ENCODE results near the gene SAG.
A peak's percentile ranks its signal among the peaks of the same experiment; 100 is the strongest.

SAG gene

GRCh38 chr2:233301811-233302210, 5.8 kb upstream of the SAG start:
- no peak overlapping the region for H3K27ac Mint-ChIP-seq
- no peak overlapping the region for H3K4me3 Mint-ChIP-seq
- H3K4me1 Mint-ChIP-seq (ENCODE audit: low read depth) = peaks cover 2% of the 10 kb centered on the region
- H3K27me3 Mint-ChIP-seq (ENCODE audit: low read depth) = no peaks in the 10 kb centered on the region
- no peaks in the 10 kb centered on the region for H3K9me3 Mint-ChIP-seq
- H3K36me3 Mint-ChIP-seq (ENCODE audit: low read depth) = peaks cover 2% of the 10 kb centered on the region

- H3K27ac Mint-ChIP-seq = no peak overlapping the region
Measured at GRCh38 chr2:233303252-233303651, 4.4 kb upstream of the SAG start.

GRCh38 chr2:233311241-233311926, 3.8 kb downstream of the SAG start:
- no peaks in the 10 kb centered on the region for H3K36me3 Mint-ChIP-seq (ENCODE audit: low read depth)
- H3K4me3 Mint-ChIP-seq = no peak overlapping the region
- peaks cover 10% of the 10 kb centered on the region for H3K27me3 Mint-ChIP-seq (ENCODE audit: low read depth)
- no peaks in the 10 kb centered on the region for H3K9me3 Mint-ChIP-seq
- H3K27ac Mint-ChIP-seq = no peak overlapping the region
- peaks cover 2% of the 10 kb centered on the region for H3K4me1 Mint-ChIP-seq (ENCODE audit: low read depth)

More at GRCh38 chr2:233303252-233303651, 4.4 kb upstream of the SAG start:
- H3K4me1 Mint-ChIP-seq (ENCODE audit: low read depth) = peaks cover 2% of the 10 kb centered on the region
- H3K9me3 Mint-ChIP-seq = no peaks in the 10 kb centered on the region
- H3K27me3 Mint-ChIP-seq (ENCODE audit: low read depth) = no peaks in the 10 kb centered on the region
- H3K36me3 Mint-ChIP-seq (ENCODE audit: low read depth) = peaks cover 2% of the 10 kb centered on the region
- no peak overlapping the region for H3K4me3 Mint-ChIP-seq

GRCh38 chr2:233312874-233313273, 5.3 kb downstream of the SAG start:
- Mint-ChIP-seq H3K27me3 (ENCODE audit: low read depth) (peaks cover 10% of the 10 kb centered on the region), H3K27ac (no peak overlapping the region), H3K4me1 (ENCODE audit: low read depth) (peaks cover 2% of the 10 kb centered on the region), H3K9me3 (no peaks in the 10 kb centered on the region), H3K4me3 (no peak overlapping the region), H3K36me3 (ENCODE audit: low read depth) (no peaks in the 10 kb centered on the region)

- Mint-ChIP-seq H3K27ac (no peak overlapping the region), H3K27me3 (ENCODE audit: low read depth) (peaks cover 19% of the 10 kb centered on the region), H3K9me3 (no peaks in the 10 kb centered on the region), H3K4me3 (no peak overlapping the region), H3K4me1 (ENCODE audit: low read depth) (peaks cover 2% of the 10 kb centered on the region), H3K36me3 (ENCODE audit: low read depth) (no peaks in the 10 kb centered on the region)
Measured at GRCh38 chr2:233314180-233314925, 6.7 kb downstream of the SAG start.

GRCh38 chr2:233317196-233317943, 9.8 kb downstream of the SAG start:
- H3K27ac Mint-ChIP-seq = no peak overlapping the region
- no peaks in the 10 kb centered on the region for H3K4me1 Mint-ChIP-seq (ENCODE audit: low read depth)
- H3K9me3 Mint-ChIP-seq = no peaks in the 10 kb centered on the region
- peaks cover 19% of the 10 kb centered on the region for H3K27me3 Mint-ChIP-seq (ENCODE audit: low read depth)
- no peaks in the 10 kb centered on the region for H3K36me3 Mint-ChIP-seq (ENCODE audit: low read depth)
- no peak overlapping the region for H3K4me3 Mint-ChIP-seq

GRCh38 chr2:233319256-233319655, 11.6 kb downstream of the SAG start:
- no peak overlapping the region for H3K4me3 Mint-ChIP-seq

GRCh38 chr2:233320470-233320869, 12.9 kb downstream of the SAG start:
- Mint-ChIP-seq H3K9me3 (no peaks in the 10 kb centered on the region), H3K27me3 (ENCODE audit: low read depth) (peaks cover 19% of the 10 kb centered on the region), H3K4me1 (ENCODE audit: low read depth) (peaks cover 3% of the 10 kb centered on the region)

More at GRCh38 chr2:233319256-233319655, 11.6 kb downstream of the SAG start:
- Mint-ChIP-seq H3K9me3 (no peaks in the 10 kb centered on the region), H3K27me3 (ENCODE audit: low read depth) (peaks cover 19% of the 10 kb centered on the region), H3K36me3 (ENCODE audit: low read depth) (no peaks in the 10 kb centered on the region), H3K27ac (no peak overlapping the region), H3K4me1 (ENCODE audit: low read depth) (peaks cover 3% of the 10 kb centered on the region)

GRCh38 chr2:233321166-233321565, 13.6 kb downstream of the SAG start:
- Mint-ChIP-seq H3K4me3 (no peak overlapping the region), H3K27me3 (ENCODE audit: low read depth) (peaks cover 19% of the 10 kb centered on the region), H3K9me3 (no peaks in the 10 kb centered on the region), H3K27ac (no peak overlapping the region), H3K4me1 (ENCODE audit: low read depth) (peaks cover 3% of the 10 kb centered on the region), H3K36me3 (ENCODE audit: low read depth) (no peaks in the 10 kb centered on the region)

More at GRCh38 chr2:233320470-233320869, 12.9 kb downstream of the SAG start:
- H3K27ac Mint-ChIP-seq = no peak overlapping the region
- H3K4me3 Mint-ChIP-seq = no peak overlapping the region
- H3K36me3 Mint-ChIP-seq (ENCODE audit: low read depth) = no peaks in the 10 kb centered on the region

- H3K9me3 Mint-ChIP-seq = no peaks in the 10 kb centered on the region
- peaks cover 13% of the 10 kb centered on the region for H3K27me3 Mint-ChIP-seq (ENCODE audit: low read depth)
- H3K36me3 Mint-ChIP-seq (ENCODE audit: low read depth) = no peaks in the 10 kb centered on the region
- H3K4me1 Mint-ChIP-seq (ENCODE audit: low read depth) = peaks cover 3% of the 10 kb centered on the region
- no peak overlapping the region for H3K4me3 Mint-ChIP-seq
- H3K27ac Mint-ChIP-seq = no peak overlapping the region
Measured at GRCh38 chr2:233323851-233324250, 16.2 kb downstream of the SAG start.

- H3K36me3 Mint-ChIP-seq (ENCODE audit: low read depth) = no peaks in the 10 kb centered on the region
- peaks cover 11% of the 10 kb centered on the region for H3K27me3 Mint-ChIP-seq (ENCODE audit: low read depth)
- H3K27ac Mint-ChIP-seq = no peak overlapping the region
- H3K4me1 Mint-ChIP-seq (ENCODE audit: low read depth) = peaks cover 7% of the 10 kb centered on the region
- H3K4me3 Mint-ChIP-seq = no peak overlapping the region
- H3K9me3 Mint-ChIP-seq = no peaks in the 10 kb centered on the region
Measured at GRCh38 chr2:233325256-233325655, 17.6 kb downstream of the SAG start.

GRCh38 chr2:233325814-233326213, 18.2 kb downstream of the SAG start:
- Mint-ChIP-seq H3K27me3 (ENCODE audit: low read depth) (peaks cover 8% of the 10 kb centered on the region), H3K9me3 (no peaks in the 10 kb centered on the region), H3K27ac (peak overlapping the region; percentile 52), H3K4me1 (ENCODE audit: low read depth) (peaks cover 8% of the 10 kb centered on the region), H3K4me3 (no peak overlapping the region), H3K36me3 (ENCODE audit: low read depth) (no peaks in the 10 kb centered on the region)

GRCh38 chr2:233326500-233326899, 18.9 kb downstream of the SAG start:
- H3K27me3 Mint-ChIP-seq (ENCODE audit: low read depth) = peaks cover under 1% of the 10 kb centered on the region
- no peak overlapping the region for H3K4me3 Mint-ChIP-seq
- no peak overlapping the region for H3K27ac Mint-ChIP-seq
- H3K9me3 Mint-ChIP-seq = peaks cover 6% of the 10 kb centered on the region
- peaks cover 14% of the 10 kb centered on the region for H3K4me1 Mint-ChIP-seq (ENCODE audit: low read depth)
- no peaks in the 10 kb centered on the region for H3K36me3 Mint-ChIP-seq (ENCODE audit: low read depth)

GRCh38 chr2:233328922-233329321, 21.3 kb downstream of the SAG start:
- Mint-ChIP-seq H3K4me3 (no peak overlapping the region), H3K9me3 (peaks cover 6% of the 10 kb centered on the region), H3K36me3 (ENCODE audit: low read depth) (no peaks in the 10 kb centered on the region), H3K4me1 (ENCODE audit: low read depth) (peaks cover 28% of the 10 kb centered on the region), H3K27ac (no peak overlapping the region), H3K27me3 (ENCODE audit: low read depth) (no peaks in the 10 kb centered on the region)

Data from T-helper 1 cell treated with Interleukin-12 subunit alpha and Interleukin-12 subunit beta and Interleukin-4 antibody, amounts not matched to agents 30 μg/mL and 1 μg/mL, for 36 hours (primary cell).